Activated naive CD4-positive, alpha-beta T cell treated with anti-CD3 and anti-CD28 coated beads, Interleukin-2, amount 50 U/mL, for 16 hours (primary cell): Measurements from ENCODE around the gene MMP2.

Experiments
- DNase-seq: peaks from one replicate; pipeline ENCODE4 v3.0.0-alpha.2; 2020

The MMP2 gene

GRCh38 chr16:55495616-55496289, 16.8 kb downstream of the MMP2 start:
- no peak for DNase-seq

- no peak for DNase-seq
Observed at GRCh38 chr16:55496509-55497145, 17.6 kb downstream of the MMP2 start.

- DNase-seq = no peak
Observed at GRCh38 chr16:55497558-55497957, 18.6 kb downstream of the MMP2 start.

GRCh38 chr16:55498101-55498500, 19.1 kb downstream of the MMP2 start:
- no peak for DNase-seq

DNA sequence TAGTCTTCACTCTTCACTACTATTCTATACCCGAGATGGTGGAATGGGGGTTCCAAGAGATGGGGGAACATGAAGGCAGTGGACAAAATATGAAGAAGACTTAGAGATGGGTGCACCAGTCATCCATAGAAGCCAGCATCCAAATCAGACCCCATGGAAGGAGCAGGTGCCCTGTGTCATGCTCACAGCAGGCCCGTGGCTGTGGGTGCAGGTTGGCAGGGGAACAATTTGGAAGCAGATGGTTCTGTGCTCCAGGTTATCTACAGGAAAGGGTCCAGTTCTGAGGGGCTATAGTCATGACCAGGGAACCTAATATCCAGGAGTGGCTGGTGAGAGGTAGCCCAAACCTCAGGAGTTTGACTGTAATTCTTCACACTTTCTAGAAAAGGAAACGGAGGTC, 20.3 kb downstream of the MMP2 start:
- DNase-seq = no peak

DNA sequence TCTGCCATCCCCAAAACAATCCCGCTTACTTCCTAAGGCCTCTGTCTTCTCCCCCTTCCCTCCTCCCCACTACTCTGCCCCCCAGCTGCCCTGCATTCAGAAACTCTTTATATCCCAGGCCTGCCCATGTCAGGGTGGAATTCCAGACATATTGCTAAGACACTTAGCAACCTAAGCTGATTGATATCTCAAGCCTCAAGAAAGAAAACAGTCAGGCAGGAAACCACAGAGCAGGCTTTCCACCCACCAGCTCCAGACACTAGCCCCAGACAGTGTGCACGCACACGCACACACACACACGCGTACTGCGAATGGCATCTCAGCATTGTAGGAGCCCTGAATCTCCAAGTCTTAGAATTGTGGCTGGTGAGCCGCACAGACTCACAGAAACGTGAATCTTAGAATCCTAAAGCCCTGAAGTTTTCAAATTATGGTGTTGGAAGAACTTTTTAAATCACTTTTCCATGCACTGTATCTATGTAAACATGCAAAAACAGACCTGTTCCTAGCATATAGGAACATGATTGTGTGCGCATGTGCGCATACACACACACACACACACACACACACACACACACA, 21.0 kb downstream of the MMP2 start:
- DNase-seq = no peak

- DNase-seq = no peak
Observed at GRCh38 chr16:55500530-55501011, 21.6 kb downstream of the MMP2 start.

DNA sequence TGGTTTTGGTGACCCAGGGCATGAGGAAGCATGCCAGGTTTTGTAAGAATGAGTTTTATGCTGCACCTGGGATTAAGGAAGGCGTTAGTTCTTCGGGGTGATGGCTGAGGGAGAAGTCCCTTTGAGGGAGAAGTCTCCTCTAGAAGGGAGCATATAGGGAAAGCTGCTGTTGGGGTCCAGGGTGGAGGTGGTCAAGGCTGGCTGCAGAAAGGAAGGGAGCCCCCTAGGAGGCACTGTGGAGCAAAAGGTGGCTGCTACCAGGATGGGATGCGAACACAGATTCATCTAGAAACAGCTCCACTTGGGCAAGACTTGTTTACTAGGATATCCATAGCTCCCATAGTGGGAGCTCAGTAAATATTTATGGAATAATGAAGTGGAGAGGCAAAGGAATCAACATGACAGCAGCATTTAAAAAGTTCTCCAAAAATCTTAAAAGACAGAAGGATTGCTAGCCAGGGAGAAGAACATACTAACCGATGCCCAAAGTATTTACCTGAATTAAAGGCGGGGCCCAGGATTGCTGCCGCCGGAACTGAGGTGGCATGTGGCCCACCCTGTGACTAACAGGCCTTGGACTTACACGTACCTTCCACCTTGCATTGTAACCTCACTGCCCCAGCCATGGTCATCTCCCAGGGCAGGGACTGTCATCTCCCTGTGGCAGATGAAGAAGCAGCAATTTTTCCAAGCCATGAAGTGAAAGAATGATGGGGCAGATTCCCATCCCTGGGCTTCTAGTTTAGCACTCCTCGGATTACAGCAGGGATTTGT, 22.7 kb downstream of the MMP2 start:
- no peak for DNase-seq

DNA sequence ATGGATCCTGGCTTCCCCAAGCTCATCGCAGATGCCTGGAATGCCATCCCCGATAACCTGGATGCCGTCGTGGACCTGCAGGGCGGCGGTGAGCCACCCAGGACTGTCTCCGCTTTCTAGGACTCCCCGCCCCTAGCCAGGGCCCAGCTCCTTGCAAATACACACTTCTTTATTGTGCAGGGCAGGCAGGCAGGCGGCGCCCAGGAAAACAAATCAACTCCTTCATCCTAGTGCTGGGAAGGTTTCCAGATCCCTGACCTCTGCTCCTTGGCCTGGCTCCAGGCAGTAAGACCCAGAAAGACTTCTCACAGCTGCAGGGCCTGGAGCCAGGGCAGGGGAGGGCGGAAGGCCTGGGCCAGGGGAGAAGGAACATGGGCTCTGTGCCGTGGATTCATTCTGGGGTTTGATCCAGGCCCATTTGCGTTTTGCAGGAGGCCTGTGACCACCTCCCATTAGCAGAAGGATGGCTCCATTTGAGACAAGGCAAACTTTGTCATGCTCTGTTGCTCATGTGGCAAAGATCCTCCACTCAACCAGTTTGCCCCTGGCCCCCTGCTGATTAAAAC, 23.9 kb downstream of the MMP2 start:
- no peak for DNase-seq

DNA sequence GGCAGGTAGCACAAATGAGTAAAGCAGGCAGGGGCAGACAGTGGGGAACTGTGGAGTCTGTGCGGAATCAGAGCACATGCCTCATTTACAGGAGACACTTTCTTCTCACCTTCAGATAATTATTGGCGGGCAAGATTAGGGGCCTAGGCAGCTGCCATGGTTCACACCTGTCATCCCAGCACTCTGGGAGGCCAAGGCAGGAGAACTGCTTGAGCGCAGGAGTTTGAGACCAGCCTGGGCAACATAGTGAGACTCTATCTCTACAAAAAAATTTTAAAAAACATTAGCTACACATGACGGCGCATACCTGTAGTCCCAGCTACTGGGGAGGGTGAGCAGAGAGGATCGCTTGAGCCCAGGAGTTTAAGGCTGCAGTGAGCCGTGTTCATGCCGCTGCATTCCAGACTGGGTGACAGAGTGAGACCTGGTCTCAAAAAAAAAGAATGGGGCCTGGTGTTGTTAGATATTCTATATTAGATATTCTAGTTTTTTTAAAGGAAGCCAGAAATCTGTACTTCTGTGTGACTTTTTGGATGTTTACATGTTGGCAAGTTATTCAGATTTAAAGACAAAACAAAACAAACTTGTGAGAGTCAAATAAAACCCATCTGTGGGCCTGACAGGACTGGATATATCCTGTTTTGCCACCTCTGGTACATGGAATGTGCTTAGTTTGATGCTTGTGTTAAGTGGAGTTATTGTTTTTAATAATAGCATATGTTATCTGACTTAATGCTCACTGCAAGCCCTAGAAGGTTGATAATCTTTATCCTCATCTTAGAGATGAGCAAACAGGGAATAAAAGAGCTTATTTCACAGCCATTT, 24.9 kb downstream of the MMP2 start:
- DNase-seq = no peak

DNA sequence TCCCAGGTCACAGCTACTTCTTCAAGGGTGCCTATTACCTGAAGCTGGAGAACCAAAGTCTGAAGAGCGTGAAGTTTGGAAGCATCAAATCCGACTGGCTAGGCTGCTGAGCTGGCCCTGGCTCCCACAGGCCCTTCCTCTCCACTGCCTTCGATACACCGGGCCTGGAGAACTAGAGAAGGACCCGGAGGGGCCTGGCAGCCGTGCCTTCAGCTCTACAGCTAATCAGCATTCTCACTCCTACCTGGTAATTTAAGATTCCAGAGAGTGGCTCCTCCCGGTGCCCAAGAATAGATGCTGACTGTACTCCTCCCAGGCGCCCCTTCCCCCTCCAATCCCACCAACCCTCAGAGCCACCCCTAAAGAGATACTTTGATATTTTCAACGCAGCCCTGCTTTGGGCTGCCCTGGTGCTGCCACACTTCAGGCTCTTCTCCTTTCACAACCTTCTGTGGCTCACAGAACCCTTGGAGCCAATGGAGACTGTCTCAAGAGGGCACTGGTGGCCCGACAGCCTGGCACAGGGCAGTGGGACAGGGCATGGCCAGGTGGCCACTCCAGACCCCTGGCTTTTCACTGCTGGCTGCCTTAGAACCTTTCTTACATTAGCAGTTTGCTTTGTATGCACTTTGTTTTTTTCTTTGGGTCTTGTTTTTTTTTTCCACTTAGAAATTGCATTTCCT, 26.5 kb downstream of the MMP2 start:
- no peak for DNase-seq

DNA sequence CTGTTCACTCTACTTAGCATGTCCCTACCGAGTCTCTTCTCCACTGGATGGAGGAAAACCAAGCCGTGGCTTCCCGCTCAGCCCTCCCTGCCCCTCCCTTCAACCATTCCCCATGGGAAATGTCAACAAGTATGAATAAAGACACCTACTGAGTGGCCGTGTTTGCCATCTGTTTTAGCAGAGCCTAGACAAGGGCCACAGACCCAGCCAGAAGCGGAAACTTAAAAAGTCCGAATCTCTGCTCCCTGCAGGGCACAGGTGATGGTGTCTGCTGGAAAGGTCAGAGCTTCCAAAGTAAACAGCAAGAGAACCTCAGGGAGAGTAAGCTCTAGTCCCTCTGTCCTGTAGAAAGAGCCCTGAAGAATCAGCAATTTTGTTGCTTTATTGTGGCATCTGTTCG, 27.1 kb downstream of the MMP2 start:
- no peak for DNase-seq

- DNase-seq = no peak
Observed at GRCh38 chr16:55506708-55507107, 27.7 kb downstream of the MMP2 start.

GRCh38 chr16:55508271-55508921, 29.4 kb downstream of the MMP2 start:
- DNase-seq = no peak

DNA sequence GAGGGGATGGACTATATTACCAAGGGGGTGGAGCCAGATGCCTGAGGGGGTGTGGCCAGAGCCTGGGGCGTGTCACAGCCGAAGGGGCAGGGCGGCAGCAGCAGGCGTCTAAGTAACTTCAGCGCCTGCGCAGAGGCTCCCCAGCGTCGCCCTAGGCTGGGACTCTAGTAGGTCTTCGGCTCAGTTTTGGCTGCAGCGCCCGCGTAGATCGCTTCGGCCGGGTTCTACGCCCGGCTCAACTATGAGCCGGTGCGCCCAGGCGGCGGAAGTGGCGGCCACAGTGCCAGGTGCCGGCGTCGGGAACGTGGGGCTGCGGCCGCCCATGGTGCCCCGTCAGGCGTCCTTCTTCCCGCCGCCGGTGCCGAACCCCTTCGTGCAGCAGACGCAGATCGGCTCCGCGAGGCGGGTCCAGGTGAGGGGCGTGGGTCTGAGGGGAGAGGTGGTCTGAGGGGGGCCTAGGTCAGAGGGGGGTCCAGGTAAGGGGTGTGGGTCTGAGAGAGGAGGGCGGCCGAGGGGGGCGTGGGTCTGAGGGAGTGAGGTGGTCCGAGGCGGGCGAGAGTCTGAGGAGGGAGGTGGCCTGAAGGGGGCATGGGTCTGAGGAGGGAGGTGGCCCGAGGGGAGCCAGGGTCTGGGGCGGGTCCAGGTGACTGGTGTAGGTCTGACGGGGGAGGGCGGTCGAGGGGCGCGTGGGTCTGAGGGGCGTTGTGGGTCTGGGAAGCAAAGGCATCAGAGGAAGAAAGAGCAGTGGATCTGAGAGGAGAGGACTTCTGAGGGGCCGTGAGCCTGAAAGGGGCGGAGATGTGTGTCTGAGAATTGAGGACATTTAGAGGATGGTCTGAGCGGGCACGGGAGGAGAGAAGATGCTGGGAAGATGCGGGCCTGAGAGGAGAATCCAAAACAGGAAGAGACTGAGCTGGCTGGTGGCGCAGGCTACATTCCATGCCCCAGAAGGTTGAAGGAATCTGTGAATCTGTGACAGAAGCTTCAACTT, 30.2 kb downstream of the MMP2 start, which contains the start of gene LPCAT2:
LPCAT2 (plus strand) TSS at position 132 of the 991 bp plus-strand sequence; CDS start at position 242, 110 bp downstream.
- peak; percentile 29 for DNase-seq

- DNase-seq = no peak
Observed at GRCh38 chr16:55510185-55510805, 31.3 kb downstream of the MMP2 start.

GRCh38 chr16:55512941-55513340, 33.9 kb downstream of the MMP2 start:
- no peak for DNase-seq

DNA sequence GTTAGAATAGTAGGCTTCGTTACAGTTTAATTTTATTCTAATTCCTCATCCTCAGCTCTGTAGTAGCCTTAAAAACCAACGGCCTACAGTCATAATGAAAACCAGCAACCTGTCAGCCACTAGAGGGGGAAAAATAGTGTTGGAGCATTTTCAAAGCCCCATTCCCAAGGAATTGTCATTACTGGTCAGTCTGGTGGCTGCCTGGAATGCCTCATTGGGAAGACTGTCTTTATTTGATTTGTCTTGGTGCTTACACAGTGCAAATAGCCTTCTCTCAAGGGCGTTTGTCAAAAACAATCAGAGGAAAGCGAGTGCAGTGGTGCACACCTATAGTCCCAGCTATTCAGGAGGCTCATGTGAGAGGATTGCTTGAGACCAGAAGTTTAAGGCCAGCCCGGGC, 34.6 kb downstream of the MMP2 start:
- no peak for DNase-seq

DNA sequence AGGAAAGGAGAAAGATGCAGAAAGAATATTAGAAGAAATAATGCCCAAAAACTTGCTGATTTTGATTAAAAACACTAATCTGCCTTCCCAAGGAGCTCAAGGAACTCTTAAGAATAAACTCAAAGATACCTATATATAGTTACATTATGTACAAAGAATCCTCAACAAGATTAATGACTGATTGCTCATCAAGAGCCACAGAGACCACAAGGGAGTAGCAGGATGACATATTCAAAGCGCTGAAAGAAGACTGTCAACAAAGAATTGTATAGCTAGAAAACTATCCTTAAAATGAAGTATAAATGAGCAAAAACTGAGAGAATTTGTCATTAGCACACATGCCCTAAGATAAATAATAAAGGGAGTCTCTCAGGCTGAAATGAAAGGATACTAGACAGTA, 36.1 kb downstream of the MMP2 start:
- no peak for DNase-seq
